ENCODE measurements around the gene DNAJB1. TPM values are rescaled to one million over a fixed set of nuclear protein-coding genes. Genes with fewer than 3 reads are reported as not detected.

The DNAJB1 gene
- total and polyA plus RNA-seq, 5 donors from 2014 or later: 302 to 754 (median 333) TPM

DNA sequence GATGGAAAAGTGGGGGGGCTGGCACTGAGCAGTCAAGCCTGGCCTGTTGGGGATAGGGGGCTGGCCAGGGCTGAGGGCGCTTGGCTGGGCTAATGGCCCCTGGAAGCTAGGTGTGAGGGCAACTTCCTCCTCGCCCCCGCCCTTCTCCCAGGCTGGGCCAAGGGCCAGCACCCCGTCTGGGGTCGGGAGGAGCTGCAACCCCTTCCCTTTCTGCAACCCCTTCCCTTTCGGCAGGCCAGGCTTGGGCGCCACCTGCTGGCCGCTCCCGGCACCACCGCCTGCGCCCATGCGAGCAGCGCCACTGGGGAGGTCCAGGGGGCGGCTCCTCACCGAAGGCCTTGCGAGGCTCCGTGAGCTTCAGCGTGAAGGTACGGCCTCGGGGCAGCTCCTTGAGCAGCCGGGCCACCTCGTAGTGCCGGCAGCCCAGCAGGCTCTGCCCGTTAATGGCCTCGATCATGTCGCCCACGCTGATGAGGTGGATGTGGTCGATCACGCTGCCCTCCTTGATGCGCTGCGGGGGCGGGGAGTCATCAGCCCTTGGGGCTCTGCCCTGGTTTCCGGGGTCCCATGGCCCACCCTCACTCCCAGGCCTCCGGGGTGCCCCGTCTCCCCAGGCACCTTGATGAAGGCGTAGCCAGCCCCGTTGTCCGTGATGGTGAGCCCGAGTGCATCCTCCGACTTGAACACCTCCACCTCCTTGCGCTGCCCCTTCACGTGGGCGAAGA lies 38.1 kb downstream of the DNAJB1 start:
- Histone ChIP-seq H3K4me1 (ENCODE audit: control insufficient read depth, insufficient read depth, low read length, poor library complexity, severe bottlenecking) (peaks cover 14% of the 10 kb centered on the region), H3K9me3 (ENCODE audit: control insufficient read depth in 2 of 2, low read length in 2 of 2) (no peaks in the 10 kb centered on the region), H3K36me3 (ENCODE audit: control insufficient read depth, insufficient read depth, low read length) (peaks cover 12% of the 10 kb centered on the region), H3K27me3 (ENCODE audit: control insufficient read depth, insufficient read depth, low read length) (no peaks in the 10 kb centered on the region), H3K27ac (ENCODE audit: insufficient read depth, low read length, poor library complexity, severe bottlenecking) (no peak overlapping the region), H3K4me3 (ENCODE audit: low read depth, low read length) (no peak overlapping the region)
- DNase-seq (peak; percentile 47 to 59 (median 58)), ATAC-seq (ENCODE audit: low read depth in 2 of 2) (peak; percentile 54 to 70)
- Mint-ChIP-seq H3K27me3 (peaks cover 10% of the 10 kb centered on the region), H3K9me3 (no peaks in the 10 kb centered on the region), H3K36me3 (peaks cover 10% of the 10 kb centered on the region), H3K4me1 (peaks cover 0 to 14% (median 7%) of the 10 kb centered on the region in 4 donors), H3K4me3 (no peak overlapping the region), H3K27ac (no peak overlapping the region)

DNA sequence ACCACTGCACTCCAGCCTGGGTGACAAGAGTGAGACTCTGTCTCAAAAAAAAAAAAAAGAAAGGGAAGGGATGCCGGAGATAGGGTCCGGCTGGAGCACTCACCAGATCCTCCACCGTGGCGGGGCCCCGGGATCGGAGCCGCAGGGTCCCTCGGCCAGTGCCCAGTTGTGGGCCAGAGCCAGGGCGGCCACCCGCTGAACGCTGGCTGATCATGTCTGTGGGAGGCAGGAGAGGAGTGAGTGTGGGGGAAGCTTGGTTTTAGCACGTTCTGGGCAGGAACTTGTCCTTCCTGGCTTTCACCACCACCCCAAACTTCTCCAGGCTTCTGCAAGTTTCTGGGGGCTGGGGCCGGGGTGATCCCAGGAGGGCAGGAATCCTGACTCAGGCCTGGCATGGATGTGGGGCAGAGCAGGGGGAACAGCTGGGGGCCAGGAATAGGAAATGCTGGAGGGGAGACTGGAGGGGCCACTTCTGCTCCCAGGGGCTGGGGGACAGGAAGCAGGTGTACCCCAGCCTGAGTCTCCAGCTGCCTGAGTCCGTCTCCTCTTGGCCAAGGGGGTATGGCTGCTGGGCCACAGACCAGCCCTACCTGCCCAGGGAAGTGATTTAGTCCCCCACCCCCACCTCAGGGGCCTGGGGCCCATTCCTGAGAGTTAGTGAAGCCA lies 38.8 kb downstream of the DNAJB1 start:
- Histone ChIP-seq H3K27me3 (ENCODE audit: control insufficient read depth, insufficient read depth, low read length) (peaks cover 2% of the 10 kb centered on the region), H3K27ac (ENCODE audit: insufficient read depth, low read length, poor library complexity, severe bottlenecking) (no peak overlapping the region), H3K9me3 (ENCODE audit: control insufficient read depth in 2 of 2, low read length in 2 of 2) (no peaks in the 10 kb centered on the region), H3K4me3 (ENCODE audit: low read depth, low read length) (no peak overlapping the region), H3K36me3 (ENCODE audit: control insufficient read depth, insufficient read depth, low read length) (peaks cover 12% of the 10 kb centered on the region), H3K4me1 (ENCODE audit: control insufficient read depth, insufficient read depth, low read length, poor library complexity, severe bottlenecking) (peaks cover 21% of the 10 kb centered on the region)
- H3K27ac Mint-ChIP-seq: no peak overlapping the region
- peaks cover 10% of the 10 kb centered on the region for H3K36me3 Mint-ChIP-seq
- H3K4me1 Mint-ChIP-seq: peaks cover 0 to 21% (median 7%) of the 10 kb centered on the region in 4 donors
- ATAC-seq (ENCODE audit: low read depth in 2 of 2) (no peak), DNase-seq (no peak)
- H3K9me3 Mint-ChIP-seq: no peaks in the 10 kb centered on the region
- no peak overlapping the region for H3K4me3 Mint-ChIP-seq
- peaks cover 14% of the 10 kb centered on the region for H3K27me3 Mint-ChIP-seq

DNA sequence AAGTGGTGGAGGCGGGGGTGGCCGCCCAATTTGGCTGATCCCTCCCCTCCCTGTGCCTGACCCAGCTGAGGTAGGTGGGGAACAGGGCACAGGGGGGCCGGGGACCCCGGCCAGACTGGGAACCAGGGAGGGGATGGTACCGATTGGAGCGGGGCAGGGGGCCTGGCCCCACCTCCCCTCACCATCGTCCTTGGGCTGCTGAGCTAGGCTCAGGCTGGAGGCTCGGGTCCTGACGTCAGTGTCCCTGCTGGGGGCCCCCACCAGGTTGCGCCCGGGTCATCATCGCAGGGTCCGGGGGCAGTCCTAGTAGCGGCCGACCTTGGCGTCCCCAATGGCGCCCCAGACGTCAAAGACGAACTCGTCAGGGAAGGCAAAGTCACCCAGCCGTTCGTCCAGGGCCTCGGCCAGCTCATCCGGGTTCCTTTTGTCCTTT lies 40.1 kb downstream of the DNAJB1 start:
- Histone ChIP-seq H3K27ac (ENCODE audit: insufficient read depth, low read length, poor library complexity, severe bottlenecking) (no peak overlapping the region), H3K9me3 (ENCODE audit: control insufficient read depth in 2 of 2, low read length in 2 of 2) (no peaks in the 10 kb centered on the region), H3K4me3 (ENCODE audit: low read depth, low read length) (no peak overlapping the region), H3K4me1 (ENCODE audit: control insufficient read depth, insufficient read depth, low read length, poor library complexity, severe bottlenecking) (peaks cover 28% of the 10 kb centered on the region), H3K36me3 (ENCODE audit: control insufficient read depth, insufficient read depth, low read length) (peaks cover 12% of the 10 kb centered on the region), H3K27me3 (ENCODE audit: control insufficient read depth, insufficient read depth, low read length) (peaks cover 2% of the 10 kb centered on the region)
- no peak for DNase-seq
- H3K36me3 Mint-ChIP-seq: peaks cover 10% of the 10 kb centered on the region
- H3K4me1 Mint-ChIP-seq: peaks cover 0 to 25% (median 7%) of the 10 kb centered on the region in 4 donors
- H3K9me3 Mint-ChIP-seq: no peaks in the 10 kb centered on the region
- H3K4me3 Mint-ChIP-seq: no peak overlapping the region
- no peak for ATAC-seq (ENCODE audit: low read depth in 2 of 2)
- H3K27ac Mint-ChIP-seq: no peak overlapping the region
- H3K27me3 Mint-ChIP-seq: peaks cover 18% of the 10 kb centered on the region

DNA sequence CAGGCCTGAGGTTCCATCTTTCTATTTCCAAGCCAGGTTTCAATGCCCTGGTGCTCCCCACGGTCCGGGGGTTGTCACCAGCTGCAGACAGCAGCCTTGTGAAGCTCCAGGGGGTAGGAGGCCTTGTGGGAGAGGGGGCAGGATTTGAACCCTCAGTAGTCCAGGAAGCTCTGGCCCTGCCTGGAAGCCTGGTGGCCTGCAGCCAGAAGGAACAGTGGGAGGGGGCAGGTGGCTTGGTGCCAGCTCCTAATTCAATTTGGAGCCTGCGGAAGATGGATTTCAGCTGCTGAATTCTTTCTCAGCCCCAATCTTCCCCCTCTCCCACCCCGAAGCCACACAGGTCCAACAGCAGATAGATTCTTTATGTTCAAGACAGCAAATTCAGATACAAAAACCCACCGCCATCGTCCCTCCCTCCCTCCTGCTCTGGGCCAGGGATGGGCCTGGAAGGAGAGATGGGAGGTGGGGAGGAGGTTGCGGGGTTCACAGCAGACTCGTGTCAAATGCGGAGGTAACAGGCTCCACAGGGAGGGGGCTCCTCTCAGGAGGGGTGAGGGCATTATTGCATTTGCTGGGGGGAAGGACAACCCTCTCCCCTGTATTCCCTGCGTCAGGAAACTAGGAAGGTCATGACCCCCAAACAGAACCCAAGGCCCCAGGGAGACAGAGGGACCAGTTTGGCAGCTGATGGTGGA lies 40.6 kb downstream of the DNAJB1 start:
- peaks cover 34% of the 10 kb centered on the region for H3K4me1 ChIP-seq (ENCODE audit: control insufficient read depth, insufficient read depth, low read length, poor library complexity, severe bottlenecking)

DNA sequence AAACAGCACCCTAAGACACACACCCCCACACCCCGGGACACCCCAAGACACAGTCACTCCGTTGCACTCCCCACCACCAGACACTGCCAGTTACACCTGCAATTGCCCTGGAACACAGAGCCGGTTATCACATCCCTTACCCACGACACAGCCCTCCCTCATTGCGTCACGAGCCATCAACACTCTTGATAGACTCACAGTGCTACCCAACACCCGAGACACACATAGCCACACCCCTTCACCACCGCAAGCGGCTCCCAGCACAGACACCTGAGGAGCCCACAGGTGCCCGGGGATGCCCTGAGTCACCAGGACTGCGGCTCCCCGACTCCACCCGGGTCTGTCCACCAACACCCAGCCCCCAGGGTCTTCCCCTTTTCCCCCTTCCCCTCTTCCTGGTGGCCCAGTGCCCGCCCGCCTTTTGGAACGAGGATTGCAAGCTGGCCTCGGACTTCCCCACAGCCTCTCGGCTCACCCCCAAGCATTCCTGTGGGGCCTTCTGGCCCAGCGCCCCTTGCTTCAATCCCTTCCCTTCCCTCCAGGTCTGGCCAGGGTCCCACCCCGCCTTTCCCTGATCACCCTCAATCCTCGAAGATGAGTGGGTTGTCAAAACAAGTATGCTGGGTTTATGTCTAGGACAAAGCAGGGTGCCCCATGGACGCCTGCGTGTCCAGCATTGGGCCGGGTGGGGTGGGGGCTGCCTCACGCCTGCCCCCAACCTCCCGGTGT lies 41.4 kb downstream of the DNAJB1 start:
- no peak for ATAC-seq (ENCODE audit: low read depth in 2 of 2)

More for the DNA sequence above, 40.6 kb downstream of the DNAJB1 start:
- Mint-ChIP-seq H3K27ac (no peak overlapping the region), H3K9me3 (no peaks in the 10 kb centered on the region), H3K4me3 (no peak overlapping the region), H3K4me1 (peaks cover 0 to 31% (median 10%) of the 10 kb centered on the region in 4 donors), H3K36me3 (peaks cover 10% of the 10 kb centered on the region), H3K27me3 (peaks cover 24% of the 10 kb centered on the region)
- ATAC-seq (ENCODE audit: low read depth in 2 of 2): no peak
- H3K36me3 ChIP-seq (ENCODE audit: control insufficient read depth, insufficient read depth, low read length): peaks cover 12% of the 10 kb centered on the region
- peaks cover 2% of the 10 kb centered on the region for H3K27me3 ChIP-seq (ENCODE audit: control insufficient read depth, insufficient read depth, low read length)
- DNase-seq: no peak
- H3K4me3 ChIP-seq (ENCODE audit: low read depth, low read length): no peak overlapping the region
- H3K27ac ChIP-seq (ENCODE audit: insufficient read depth, low read length, poor library complexity, severe bottlenecking): no peak overlapping the region
- H3K9me3 ChIP-seq (ENCODE audit: control insufficient read depth in 2 of 2, low read length in 2 of 2): no peaks in the 10 kb centered on the region

DNA sequence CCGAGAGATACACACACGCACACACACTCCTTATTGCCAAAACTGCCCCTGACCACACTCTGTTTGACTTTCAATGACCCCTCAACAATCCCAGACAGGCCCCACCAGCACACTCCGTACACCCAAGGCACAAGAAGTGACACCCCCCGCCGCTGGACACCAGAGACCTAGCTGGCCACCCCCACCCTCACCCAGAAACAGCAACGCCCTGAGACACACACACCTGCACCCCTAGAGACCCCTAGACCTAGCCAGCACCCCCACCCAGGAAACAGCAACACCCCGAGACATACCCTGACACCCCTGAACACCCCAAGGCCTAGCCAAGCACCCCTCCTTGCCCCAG lies 41.9 kb downstream of the DNAJB1 start:
- H3K27ac ChIP-seq (ENCODE audit: insufficient read depth, low read length, poor library complexity, severe bottlenecking): no peak overlapping the region
- no peaks in the 10 kb centered on the region for H3K9me3 ChIP-seq (ENCODE audit: control insufficient read depth in 2 of 2, low read length in 2 of 2)
- H3K4me3 ChIP-seq (ENCODE audit: low read depth, low read length): no peak overlapping the region
- Mint-ChIP-seq H3K27me3 (peaks cover 28% of the 10 kb centered on the region), H3K4me3 (peak overlapping the region in 1 of 4 donors; percentile 77), H3K36me3 (peaks cover 4% of the 10 kb centered on the region), H3K9me3 (no peaks in the 10 kb centered on the region), H3K27ac (no peak overlapping the region), H3K4me1 (peaks cover 0 to 30% (median 9%) of the 10 kb centered on the region in 4 donors)
- ATAC-seq (ENCODE audit: low read depth in 2 of 2) (no peak), DNase-seq (no peak)
- peaks cover 2% of the 10 kb centered on the region for H3K27me3 ChIP-seq (ENCODE audit: control insufficient read depth, insufficient read depth, low read length)
- H3K4me1 ChIP-seq (ENCODE audit: control insufficient read depth, insufficient read depth, low read length, poor library complexity, severe bottlenecking): peaks cover 44% of the 10 kb centered on the region
- peaks cover 10% of the 10 kb centered on the region for H3K36me3 ChIP-seq (ENCODE audit: control insufficient read depth, insufficient read depth, low read length)

More for the DNA sequence above, 41.4 kb downstream of the DNAJB1 start:
- no peak overlapping the region for H3K4me3 ChIP-seq (ENCODE audit: low read depth, low read length)
- peaks cover 2% of the 10 kb centered on the region for H3K27me3 ChIP-seq (ENCODE audit: control insufficient read depth, insufficient read depth, low read length)
- H3K27ac ChIP-seq (ENCODE audit: insufficient read depth, low read length, poor library complexity, severe bottlenecking): no peak overlapping the region
- Mint-ChIP-seq H3K27me3 (peaks cover 28% of the 10 kb centered on the region), H3K4me3 (peak overlapping the region in 2 of 4 donors; percentile 70 to 77), H3K4me1 (peaks cover 0 to 31% (median 9%) of the 10 kb centered on the region in 4 donors), H3K27ac (peak overlapping the region in 1 of 3 donors; percentile 48), H3K36me3 (peaks cover 6% of the 10 kb centered on the region), H3K9me3 (no peaks in the 10 kb centered on the region)
- peaks cover 10% of the 10 kb centered on the region for H3K36me3 ChIP-seq (ENCODE audit: control insufficient read depth, insufficient read depth, low read length)
- no peak for DNase-seq
- peaks cover 41% of the 10 kb centered on the region for H3K4me1 ChIP-seq (ENCODE audit: control insufficient read depth, insufficient read depth, low read length, poor library complexity, severe bottlenecking)
- H3K9me3 ChIP-seq (ENCODE audit: control insufficient read depth in 2 of 2, low read length in 2 of 2): no peaks in the 10 kb centered on the region
